ENCODE data around the gene CHST11.

GRCh38 chr12:104535369-104535768 is 78.6 kb downstream of the CHST11 start:
- TF ChIP-seq CTCF (IDR thresholded peaks at IDR 0.05): no peak
- no peak for TF ChIP-seq POLR2A (IDR thresholded peaks at IDR 0.05)
